Ovary (tissue), 9 donors: ENCODE measurements around the gene PTP4A1. TPM values are rescaled to one million over a fixed set of nuclear protein-coding genes. Genes with fewer than 3 reads are reported as not detected.

ENCODE experiments used
- DNase-seq, 5 donors: peaks; one replicate each; pipeline ENCODE4 v3.0.0-alpha.2; 2019 to 2020
- H3K27ac ChIP-seq, 2 donors: fragments of 200-600 bp; one replicate each; pipeline versions ENCODE4 v1.5.1 to v1.8.0; 2019 to 2022
- H3K27me3 ChIP-seq: fragments of 200-600 bp; one replicate; pipeline ENCODE4 v1.8.0; 2022
- H3K36me3 ChIP-seq: fragments of 200-600 bp; sonication (generic); one replicate; pipeline ENCODE4 v1.5.1; 2019
- H3K4me1 ChIP-seq: one replicate; pipeline ENCODE4 v1.8.1; 2013; ENCODE audit warnings: mild to moderate bottlenecking, moderate library complexity; ENCODE audit not compliant: insufficient read depth
- H3K4me3 ChIP-seq: fragments of 200-600 bp; sonication (generic); one replicate; pipeline ENCODE4 v1.5.1; 2017
- H3K9me3 ChIP-seq, 2 donors: fragments of 200-600 bp in 1 of 2; sonication (generic) in 1 of 2; one replicate each; pipeline versions ENCODE4 v1.5.1 to v1.8.1; 2013 to 2019; ENCODE audit warnings: mild to moderate bottlenecking in 1 of 2, moderate library complexity in 1 of 2
- EP300 ChIP-seq: sonication (generic); formaldehyde crosslinking; IDR thresholded peaks from one replicate; pipeline ENCODE4 v1.6.1; 2017; ENCODE audit warnings: antibody characterized with exemption
- POLR2A ChIP-seq: fragments of 450-650 bp; IDR thresholded peaks from one replicate; pipeline ENCODE4 v1.6.1; 2017; ENCODE audit warnings: antibody characterized with exemption, mild to moderate bottlenecking, moderate library complexity
- WGBS, 3 donors: extraction: QIAGEN DNeasy Blood & Tissue Kit in 1 of 3; methylation state at CpG; one replicate each; pipeline versions ENCODE4 v1.1.5 to v1.1.7; 2013 to 2017; 5-methylcytosine and 5-hydroxymethylcytosine counted together
- intact Hi-C, 4 donors: fragments of 100-400 bp; cut with DNase I; formaldehyde crosslinking; loops; one replicate each; pipeline versions ENCODE4 v1.11.0 to v1.15.1; 2022 to 2023
- polyA plus RNA-seq, 2 donors: library from polyadenylated mRNA; stranded (reverse); fragments of 200-250 nt in 1 of 2; fragments of 350-450 nt in 1 of 2; fragmentation: Illumina TruSeq in 1 of 2; extraction: RNeasy Lipid Tissue Mini Kit (QIAGEN cat#74804) in 1 of 2; gene quantifications; one replicate each; pipeline ENCODE4 v1.2.3, GENCODE V29; 2013 to 2014
- total RNA-seq, 7 donors: library from RNA; depleted of rRNA in 2 of 7; stranded (reverse); fragments of >200 nt in 2 of 7; fragmentation: NEBNext Ultra II Directional in 3 of 7; extraction: Animal tissue kit (Norgen Biotek cat#: 25700) in 3 of 7; gene quantifications; one replicate each; pipeline versions ENCODE4 v1.1.0 to v1.2.4, GENCODE V29; 2016 to 2023
- TF ChIP-seq, protein P1 (sequence below), 3 donors: fragments of 450-650 bp in 2 of 3; fragments of 200-600 bp in 1 of 3; IDR thresholded peaks; one replicate each; pipeline versions ENCODE4 v1.5.1 to v1.8.0; 2016 to 2022; ENCODE audit warnings: antibody characterized with exemption in 3 of 3, mild to moderate bottlenecking in 1 of 3
- donor health status: DM: no; HTN: no; CAD: no; lungs with moderate emphysema.
- donor health status: DM: no; HTN: no; CAD: no.
- donor health status: Bipolar disorder and iron deficiency.
- donor health status: DM: yes; HTN: yes; CAD: no.
- donor health status: DM: no; HTN: no; CAD: no.
- donor health status: DM: yes; HTN: yes; CAD: no.

The PTP4A1 gene
- total and polyA plus RNA-seq, 9 donors, result 9.4 to 89.4 (median 33.6) TPM

DNA sequence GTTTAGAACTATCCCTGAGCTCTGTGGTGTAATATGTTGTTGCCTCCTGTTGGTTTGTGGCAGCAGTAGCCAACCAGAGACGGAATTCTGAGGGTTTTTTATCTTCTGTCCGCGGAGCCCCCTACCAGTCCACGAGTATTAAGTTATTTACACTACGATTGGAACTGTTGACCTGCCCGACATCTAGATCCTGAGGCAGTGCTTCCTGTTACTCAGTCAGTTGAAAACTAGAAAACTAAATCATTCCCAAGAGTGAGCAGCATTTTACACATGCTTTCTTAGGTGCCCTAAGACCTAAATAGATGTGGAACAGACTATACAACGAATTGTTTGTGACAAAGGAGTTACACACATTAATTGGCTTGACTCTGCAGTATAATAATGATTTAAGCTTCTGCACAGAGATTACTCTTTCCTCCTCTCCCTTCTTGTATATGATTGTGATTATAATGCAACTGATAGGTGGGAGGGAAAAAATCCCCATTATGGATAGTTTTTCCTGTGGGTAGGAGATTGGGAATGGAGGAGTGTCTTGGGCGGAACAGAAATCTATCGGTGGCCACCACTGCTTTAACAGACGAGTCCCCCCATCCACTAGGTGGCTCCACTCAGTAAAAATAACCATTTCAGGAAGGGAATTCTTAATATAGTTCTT lies 1.7 kb downstream of the PTP4A1 start:
- TF ChIP-seq POLR2A (no peak), EP300 (no peak)
- TF ChIP-seq, protein P1, sequence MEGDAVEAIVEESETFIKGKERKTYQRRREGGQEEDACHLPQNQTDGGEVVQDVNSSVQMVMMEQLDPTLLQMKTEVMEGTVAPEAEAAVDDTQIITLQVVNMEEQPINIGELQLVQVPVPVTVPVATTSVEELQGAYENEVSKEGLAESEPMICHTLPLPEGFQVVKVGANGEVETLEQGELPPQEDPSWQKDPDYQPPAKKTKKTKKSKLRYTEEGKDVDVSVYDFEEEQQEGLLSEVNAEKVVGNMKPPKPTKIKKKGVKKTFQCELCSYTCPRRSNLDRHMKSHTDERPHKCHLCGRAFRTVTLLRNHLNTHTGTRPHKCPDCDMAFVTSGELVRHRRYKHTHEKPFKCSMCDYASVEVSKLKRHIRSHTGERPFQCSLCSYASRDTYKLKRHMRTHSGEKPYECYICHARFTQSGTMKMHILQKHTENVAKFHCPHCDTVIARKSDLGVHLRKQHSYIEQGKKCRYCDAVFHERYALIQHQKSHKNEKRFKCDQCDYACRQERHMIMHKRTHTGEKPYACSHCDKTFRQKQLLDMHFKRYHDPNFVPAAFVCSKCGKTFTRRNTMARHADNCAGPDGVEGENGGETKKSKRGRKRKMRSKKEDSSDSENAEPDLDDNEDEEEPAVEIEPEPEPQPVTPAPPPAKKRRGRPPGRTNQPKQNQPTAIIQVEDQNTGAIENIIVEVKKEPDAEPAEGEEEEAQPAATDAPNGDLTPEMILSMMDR (IDR thresholded peaks at IDR 0.05), result peak in 1 of 3 donors; percentile 20
- peak in 1 of 5 donors; percentile 36 for DNase-seq
- WGBS, 3 donors, result 12 to 17% (median 13%) methylated on average over 10 of the region's 10 CpGs

DNA sequence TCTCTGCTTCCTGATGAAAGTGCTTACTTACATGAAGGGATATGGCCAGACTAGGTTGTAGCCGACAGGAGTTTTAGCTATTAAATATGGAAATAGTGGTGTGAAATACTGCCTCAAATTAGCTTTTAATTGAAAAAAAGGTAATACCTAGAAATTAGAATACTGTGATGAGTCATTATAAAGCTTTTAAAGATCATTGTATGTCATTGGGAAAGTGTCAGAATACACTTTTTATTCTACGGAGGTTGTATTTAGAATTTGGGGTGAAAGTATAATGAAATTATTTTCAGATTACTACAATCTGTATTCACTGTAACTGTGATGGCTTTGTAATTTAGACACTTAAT lies 2.2 kb downstream of the PTP4A1 start:
- TF ChIP-seq EP300, result no peak
- TF ChIP-seq POLR2A, result no peak
- TF ChIP-seq, protein P1 (IDR thresholded peaks at IDR 0.05), result no peak
- no peaks in the 10 kb centered on the region for H3K4me1 ChIP-seq
- WGBS, 3 donors, result 74 to 90% (median 75%) methylated on average over 2 of the region's 2 CpGs
- H3K9me3 ChIP-seq, result no peaks in the 10 kb centered on the region
- intact Hi-C loops, result loop anchor here in 1 of 4 donors (10.0 kb wide), 1 partner anchor 60 kb away; the partner anchor contains the start of gene PHF3
- no peak for DNase-seq
- peak overlapping the region; percentile 96 for H3K4me3 ChIP-seq
- H3K27ac ChIP-seq, result no peak overlapping the region
- H3K27me3 ChIP-seq, result no peaks in the 10 kb centered on the region
- no peaks in the 10 kb centered on the region for H3K36me3 ChIP-seq

More for the DNA sequence above, 1.7 kb downstream of the PTP4A1 start:
- H3K36me3 ChIP-seq, result no peaks in the 10 kb centered on the region
- H3K27ac ChIP-seq, result peak overlapping the region; percentile 95 to 100
- H3K4me3 ChIP-seq, result peak overlapping the region; percentile 96
- no peaks in the 10 kb centered on the region for H3K9me3 ChIP-seq
- H3K27me3 ChIP-seq, result no peaks in the 10 kb centered on the region
- H3K4me1 ChIP-seq, result no peaks in the 10 kb centered on the region
- intact Hi-C loops, result loop anchor here in 1 of 4 donors (2.0 to 10.0 kb wide), 2 partner anchors 61 to 65 kb away; partner anchors contain the start of gene PHF3

DNA sequence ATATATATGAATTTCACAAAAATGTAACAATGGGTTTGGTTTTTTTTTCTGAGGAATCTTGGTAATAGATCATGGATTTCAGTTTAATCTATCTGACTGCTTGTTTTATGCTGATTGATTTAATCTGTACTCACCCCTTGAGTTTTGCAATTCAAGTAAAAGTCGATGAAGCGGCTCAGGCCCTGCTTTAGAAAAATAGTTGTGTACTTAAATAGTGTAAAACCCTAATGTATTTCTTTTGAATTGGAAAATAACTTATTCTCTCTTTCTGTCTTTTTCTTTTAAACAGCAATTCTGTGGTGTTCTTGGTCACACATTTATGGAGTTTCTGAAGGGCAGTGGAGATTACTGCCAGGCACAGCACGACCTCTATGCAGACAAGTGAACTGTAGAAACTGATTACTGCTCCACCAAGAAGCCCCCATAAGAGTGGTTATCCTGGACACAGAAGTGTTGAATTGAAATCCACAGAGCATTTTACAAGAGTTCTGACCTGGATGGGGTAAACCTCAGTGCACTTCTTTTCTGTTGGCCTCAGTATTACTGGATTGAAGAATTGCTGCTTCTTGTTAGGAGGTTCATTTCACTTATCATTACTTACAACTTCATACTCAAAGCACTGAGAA lies 4.0 kb downstream of the PTP4A1 start:
- WGBS, 3 donors, result 81 to 90% (median 86%) methylated on average over 3 of the region's 3 CpGs
- intact Hi-C loops, result loop anchor here in 1 of 4 donors (10.0 kb wide), 1 partner anchor 59 kb away; the partner anchor contains the start of gene PHF3

DNA sequence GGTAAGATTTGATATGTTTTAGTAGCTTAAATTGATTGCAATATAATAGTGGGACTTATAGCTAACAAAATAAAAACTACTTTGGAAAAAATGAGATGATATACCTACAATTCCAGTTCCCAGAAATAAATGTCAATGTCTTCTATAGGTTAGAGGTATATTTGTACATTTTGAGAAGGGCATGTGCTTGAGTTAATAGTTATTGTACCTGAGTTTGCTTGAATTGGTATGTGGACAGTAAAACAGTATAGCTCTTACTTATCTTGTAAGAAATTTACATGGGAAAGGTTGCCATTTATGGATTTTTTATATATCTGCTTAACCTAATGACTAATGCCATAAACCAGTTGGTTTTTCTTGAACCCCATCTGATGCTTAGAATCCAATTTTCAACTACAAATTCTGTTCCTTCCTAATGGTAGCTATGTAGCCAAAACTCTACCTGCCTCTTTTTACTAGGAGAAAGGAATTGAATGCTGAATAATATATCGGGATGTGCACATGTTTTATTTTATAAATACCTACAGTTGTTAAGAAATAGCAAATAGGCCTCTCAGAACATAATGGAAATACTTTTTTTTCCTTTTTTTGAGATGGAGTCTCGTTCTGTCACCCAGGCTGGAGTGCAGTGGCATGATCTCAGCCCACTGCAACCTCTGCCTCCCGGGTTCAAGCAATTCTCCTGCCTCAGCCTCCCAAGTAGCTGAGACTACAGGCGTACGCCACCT lies 4.9 kb downstream of the PTP4A1 start:
- WGBS, 3 donors, result 90 to 96% (median 91%) methylated on average over 5 of the region's 5 CpGs
- no peak for DNase-seq
- Histone ChIP-seq H3K4me3 (no peak overlapping the region), H3K4me1 (no peaks in the 10 kb centered on the region), H3K27ac (no peak overlapping the region), H3K36me3 (no peaks in the 10 kb centered on the region), H3K27me3 (no peaks in the 10 kb centered on the region), H3K9me3 (no peaks in the 10 kb centered on the region)
- intact Hi-C loops, result loop anchor here in 1 of 4 donors (10.0 kb wide), 1 partner anchor 58 kb away; the partner anchor contains the start of gene PHF3
- no peak for TF ChIP-seq EP300
- TF ChIP-seq POLR2A, result no peak
- TF ChIP-seq, protein P1 (IDR thresholded peaks at IDR 0.05), result no peak

More for the DNA sequence above, 4.0 kb downstream of the PTP4A1 start:
- Histone ChIP-seq H3K27me3 (no peaks in the 10 kb centered on the region), H3K27ac (no peak overlapping the region), H3K36me3 (no peaks in the 10 kb centered on the region), H3K4me1 (no peaks in the 10 kb centered on the region), H3K4me3 (no peak overlapping the region), H3K9me3 (no peaks in the 10 kb centered on the region)
- TF ChIP-seq POLR2A, result no peak
- TF ChIP-seq, protein P1 (IDR thresholded peaks at IDR 0.05), result no peak
- TF ChIP-seq EP300, result no peak
- DNase-seq, result no peak
